CD4-positive, CD25-positive, alpha-beta regulatory T cell (primary cell): ENCODE data around the gene PACSIN1. TPM values are rescaled to one million over a fixed set of nuclear protein-coding genes. Genes with fewer than 3 reads are reported as not detected.
A peak's percentile ranks its signal among the peaks of the same experiment; 100 is the strongest.

Experiments used
- ATAC-seq, 2 donors: fragments of 150-1000 bp; cut with Tn5 transposase; one replicate each; pipeline ENCODE4 v1.10.0; 2021; ENCODE audit warnings: low read depth in 2 of 2, moderate number of reproducible peaks in 2 of 2, moderate library complexity in 1 of 2
- DNase-seq, 3 donors: peaks; one replicate each; pipeline versions ENCODE4 v3.0.0 to v3.0.0-alpha.2; 2012 to 2022; ENCODE audit warnings: mixed read lengths in 1 of 3
- H3K27ac ChIP-seq: one replicate; pipeline ENCODE4 v1.7.0; 2013; ENCODE audit warnings: mild to moderate bottlenecking, low read length; ENCODE audit not compliant: insufficient read depth, poor library complexity, severe bottlenecking
- H3K27me3 ChIP-seq: one replicate; pipeline ENCODE4 v1.7.0; 2013; ENCODE audit warnings: low read length; ENCODE audit not compliant: control insufficient read depth, insufficient read depth
- H3K36me3 ChIP-seq: one replicate; pipeline ENCODE4 v1.7.0; 2013; ENCODE audit warnings: mild to moderate bottlenecking, low read length, moderate library complexity; ENCODE audit not compliant: control insufficient read depth, insufficient read depth
- H3K4me1 ChIP-seq: 2 replicates; pipeline ENCODE4 v1.7.0; 2013; ENCODE audit warnings: mild to moderate bottlenecking, low read length; ENCODE audit not compliant: insufficient read depth, control insufficient read depth, poor library complexity, severe bottlenecking
- H3K4me3 ChIP-seq: one replicate; pipeline ENCODE4 v1.7.0; 2013; ENCODE audit warnings: low read depth, mild to moderate bottlenecking, low read length, moderate library complexity
- H3K9me3 ChIP-seq, 2 experiments: 1 replicate in 1 of 2; 2 replicates in 1 of 2; pipeline ENCODE4 v1.7.0; 2013; ENCODE audit warnings: low read length in 2 of 2, mild to moderate bottlenecking in 1 of 2, moderate library complexity in 1 of 2; ENCODE audit not compliant: control insufficient read depth in 2 of 2
- H3K27ac Mint-ChIP-seq, 3 donors: one replicate each; pipeline ENCODE4 v1.8.0; 2020 to 2022; ENCODE audit warnings: mild to moderate bottlenecking in 3 of 3, mixed read lengths in 3 of 3, moderate library complexity in 2 of 3
- H3K27me3 Mint-ChIP-seq: one replicate; pipeline ENCODE4 v1.8.0; 2022; ENCODE audit warnings: mild to moderate bottlenecking, mixed read lengths
- H3K36me3 Mint-ChIP-seq: one replicate; pipeline ENCODE4 v1.8.0; 2020; ENCODE audit warnings: mixed read lengths
- H3K4me1 Mint-ChIP-seq, 4 donors: one replicate each; pipeline ENCODE4 v1.8.0; 2020 to 2022; ENCODE audit warnings: mixed read lengths in 4 of 4, mild to moderate bottlenecking in 1 of 4
- H3K4me3 Mint-ChIP-seq, 4 donors: one replicate each; pipeline ENCODE4 v1.8.0; 2020 to 2022; ENCODE audit warnings: mild to moderate bottlenecking in 4 of 4, mixed read lengths in 4 of 4, moderate library complexity in 3 of 4
- H3K9me3 Mint-ChIP-seq, 7 donors: one replicate each; pipeline ENCODE4 v1.8.0; 2020 to 2022; ENCODE audit warnings: mixed read lengths in 7 of 7, mild to moderate bottlenecking in 3 of 7, moderate library complexity in 2 of 7
- polyA plus RNA-seq, 4 donors: library from polyadenylated mRNA; unstranded; fragments of 300-500 nt; fragmentation: Illumina TruSeq; gene quantifications; one replicate each; pipeline ENCODE4 v1.2.3, GENCODE V29; 2021
- total RNA-seq: library from RNA; stranded (reverse); gene quantifications from one replicate; pipeline ENCODE4 v1.2.3, GENCODE V29; 2022

Gene PACSIN1
- total and polyA plus RNA-seq, 5 donors from 2014 or later: 0.14 to 1.7 (median 0.38) TPM

DNA sequence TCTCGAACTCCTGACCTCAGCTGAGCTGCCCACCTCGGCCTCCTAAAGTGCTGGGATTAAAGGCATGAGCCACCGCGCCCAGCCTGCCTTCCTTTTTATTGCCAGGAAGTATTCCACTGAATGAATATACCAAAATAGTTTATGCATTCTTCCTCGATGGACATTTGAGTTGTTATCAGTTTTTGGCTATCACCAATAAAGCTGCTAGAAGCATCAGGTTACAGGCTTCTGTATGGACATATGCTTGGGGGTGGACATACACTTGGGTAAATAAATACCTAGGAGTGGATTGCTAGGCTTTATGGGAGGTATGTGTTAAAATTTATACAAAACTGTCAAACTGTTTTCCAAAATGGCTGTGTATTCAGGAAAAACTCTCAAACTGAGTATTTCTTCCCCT, 30.0 kb upstream of the PACSIN1 start:
- no peak overlapping the region for H3K4me3 Mint-ChIP-seq
- H3K27ac Mint-ChIP-seq: no peak overlapping the region
- ATAC-seq: no peak

DNA sequence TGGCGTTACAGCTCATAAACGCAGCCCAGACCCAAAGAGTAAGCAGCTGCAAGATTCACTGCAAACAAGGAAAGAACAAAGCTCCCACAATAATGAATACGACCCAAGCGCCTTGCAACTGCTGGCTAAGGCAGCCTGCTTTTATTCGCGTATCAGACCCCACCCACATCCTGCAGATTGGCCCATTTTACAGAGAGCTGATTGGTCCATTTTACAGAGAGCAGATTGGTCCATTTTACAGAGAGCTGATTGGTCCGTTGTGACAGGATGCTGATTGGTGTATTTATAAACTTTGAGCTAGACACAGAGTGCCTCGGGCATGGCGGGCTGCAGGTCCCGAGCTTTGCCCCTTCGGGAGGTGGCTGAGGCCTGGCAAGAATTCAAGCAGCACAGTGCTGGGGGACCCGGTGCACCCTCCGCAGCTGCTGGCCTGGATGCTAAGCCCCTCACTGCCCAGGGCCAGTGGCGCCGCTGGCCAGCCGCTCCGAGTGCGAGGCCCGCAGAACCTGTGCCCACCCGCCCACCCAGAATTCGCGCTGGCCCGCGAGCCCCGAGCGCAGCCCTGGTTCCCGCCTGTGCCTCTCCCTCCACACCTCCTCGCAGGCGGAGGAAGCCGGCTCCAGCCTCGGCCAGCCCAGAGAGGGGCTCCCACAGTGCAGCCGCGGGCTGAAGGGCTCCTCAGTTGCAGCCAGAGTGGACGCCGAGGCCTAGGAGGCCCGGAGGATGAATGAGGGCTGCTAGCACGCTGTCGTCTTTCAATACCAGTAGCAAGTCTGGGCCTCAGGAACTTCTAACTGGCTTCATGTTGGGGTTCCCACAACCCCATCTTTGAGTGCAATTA, 28.9 kb upstream of the PACSIN1 start:
- Histone ChIP-seq H3K9me3 (no peaks in the 10 kb centered on the region), H3K27me3 (no peaks in the 10 kb centered on the region), H3K36me3 (no peaks in the 10 kb centered on the region), H3K27ac (no peak overlapping the region), H3K4me1 (no peaks in the 10 kb centered on the region), H3K4me3 (no peak overlapping the region)
- Mint-ChIP-seq H3K9me3 (peaks cover 0 to 4% (median 0%) of the 10 kb centered on the region in 7 donors), H3K27me3 (no peaks in the 10 kb centered on the region), H3K4me3 (no peak overlapping the region), H3K27ac (no peak overlapping the region), H3K36me3 (no peaks in the 10 kb centered on the region), H3K4me1 (no peaks in the 10 kb centered on the region)
- ATAC-seq: no peak
- no peak for DNase-seq

More for the DNA sequence above, 30.0 kb upstream of the PACSIN1 start:
- DNase-seq: no peak
- Mint-ChIP-seq H3K27me3 (peaks cover 7% of the 10 kb centered on the region), H3K4me1 (no peaks in the 10 kb centered on the region), H3K9me3 (peaks cover 0 to 4% (median 0%) of the 10 kb centered on the region in 7 donors), H3K36me3 (no peaks in the 10 kb centered on the region)
- H3K4me3 ChIP-seq: no peak overlapping the region
- no peaks in the 10 kb centered on the region for H3K27me3 ChIP-seq
- H3K9me3 ChIP-seq: no peaks in the 10 kb centered on the region
- no peaks in the 10 kb centered on the region for H3K4me1 ChIP-seq
- H3K27ac ChIP-seq: no peak overlapping the region
- no peaks in the 10 kb centered on the region for H3K36me3 ChIP-seq

DNA sequence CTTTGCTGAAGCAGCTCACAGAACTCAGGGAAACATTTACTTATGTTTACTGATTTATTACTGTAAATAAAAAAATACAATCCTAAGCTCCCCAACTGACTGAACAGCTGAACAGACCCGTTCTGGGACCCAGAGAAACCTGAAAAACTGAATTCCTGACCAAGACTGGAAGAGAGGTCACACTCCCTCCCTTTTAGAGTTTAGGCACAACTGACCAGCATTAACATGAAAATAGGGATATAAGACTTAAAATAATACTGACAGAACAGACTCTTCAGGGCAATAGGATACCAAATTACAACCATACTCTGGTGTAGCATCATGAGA, 28.3 kb upstream of the PACSIN1 start:
- Mint-ChIP-seq H3K4me3 (no peak overlapping the region), H3K27me3 (no peaks in the 10 kb centered on the region), H3K9me3 (peaks cover 0 to 2% (median 0%) of the 10 kb centered on the region in 7 donors), H3K27ac (peak overlapping the region in 1 of 3 donors; percentile 71), H3K36me3 (no peaks in the 10 kb centered on the region), H3K4me1 (no peaks in the 10 kb centered on the region)
- Histone ChIP-seq H3K4me1 (no peaks in the 10 kb centered on the region), H3K36me3 (no peaks in the 10 kb centered on the region), H3K27ac (no peak overlapping the region), H3K4me3 (no peak overlapping the region), H3K27me3 (no peaks in the 10 kb centered on the region), H3K9me3 (no peaks in the 10 kb centered on the region)
- no peak for DNase-seq
- no peak for ATAC-seq

- H3K4me1 ChIP-seq: no peaks in the 10 kb centered on the region
- H3K27me3 Mint-ChIP-seq: no peaks in the 10 kb centered on the region
- DNase-seq (no peak), ATAC-seq (no peak)
- H3K4me1 Mint-ChIP-seq: no peaks in the 10 kb centered on the region
- no peaks in the 10 kb centered on the region for H3K36me3 Mint-ChIP-seq
- no peak overlapping the region for H3K4me3 ChIP-seq
- no peaks in the 10 kb centered on the region for H3K9me3 ChIP-seq
- no peaks in the 10 kb centered on the region for H3K36me3 ChIP-seq
- H3K4me3 Mint-ChIP-seq: no peak overlapping the region
- no peaks in the 10 kb centered on the region for H3K27me3 ChIP-seq
- no peak overlapping the region for H3K27ac ChIP-seq
- H3K9me3 Mint-ChIP-seq: peaks cover 0 to 2% (median 0%) of the 10 kb centered on the region in 7 donors
- H3K27ac Mint-ChIP-seq: no peak overlapping the region
These were observed 27.2 kb upstream of the PACSIN1 start for GRCh38 chr6:34438705-34439104.

DNA sequence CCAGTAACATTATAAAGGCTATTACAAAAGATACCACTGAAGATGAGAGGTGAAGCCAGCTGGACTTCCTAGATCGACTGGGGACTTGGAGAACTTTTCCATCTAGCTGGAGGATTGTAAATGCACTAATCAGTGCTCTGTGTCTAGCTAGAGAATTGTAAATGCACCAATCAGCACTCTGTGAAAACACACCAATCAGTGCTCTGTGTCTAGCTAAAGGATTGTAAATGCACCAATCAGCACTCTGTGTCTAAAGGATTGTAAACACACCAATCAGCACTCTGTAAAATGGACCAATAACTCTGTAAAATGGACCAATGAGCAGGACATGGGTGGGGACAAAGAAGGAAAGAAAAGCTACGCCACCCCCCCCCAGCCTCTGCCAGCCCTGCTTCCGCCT, 26.4 kb upstream of the PACSIN1 start:
- Mint-ChIP-seq H3K4me3 (peak overlapping the region in 1 of 4 donors; percentile 27), H3K27ac (no peak overlapping the region), H3K27me3 (no peaks in the 10 kb centered on the region), H3K9me3 (peaks cover 0 to 2% (median 0%) of the 10 kb centered on the region in 7 donors), H3K4me1 (no peaks in the 10 kb centered on the region), H3K36me3 (no peaks in the 10 kb centered on the region)
- no peaks in the 10 kb centered on the region for H3K27me3 ChIP-seq
- ATAC-seq (no peak), DNase-seq (no peak)
- no peak overlapping the region for H3K27ac ChIP-seq
- no peaks in the 10 kb centered on the region for H3K4me1 ChIP-seq
- H3K9me3 ChIP-seq: no peaks in the 10 kb centered on the region
- H3K4me3 ChIP-seq: no peak overlapping the region
- H3K36me3 ChIP-seq: no peaks in the 10 kb centered on the region

DNA sequence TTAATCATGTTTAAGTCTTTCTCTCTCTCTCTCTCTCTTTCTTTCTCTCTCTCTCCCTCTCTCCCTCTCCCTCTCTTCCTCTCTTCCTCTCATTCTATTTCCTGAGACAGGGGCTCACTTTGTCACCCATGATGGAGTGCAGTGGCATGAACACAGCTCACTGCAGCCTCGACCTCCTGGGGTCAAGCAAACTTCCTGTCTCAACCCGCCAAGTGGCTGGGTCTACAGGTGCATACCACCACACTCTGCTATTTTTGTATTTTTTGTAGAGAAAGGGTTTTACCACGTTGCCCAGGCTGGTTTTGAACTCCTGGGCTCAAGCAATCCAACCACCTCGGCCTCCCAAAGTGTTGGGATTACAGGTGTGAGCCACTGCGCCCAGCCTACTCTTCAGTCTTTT, 24.4 kb upstream of the PACSIN1 start:
- no peak for DNase-seq
- Mint-ChIP-seq H3K36me3 (no peaks in the 10 kb centered on the region), H3K27me3 (no peaks in the 10 kb centered on the region), H3K4me3 (no peak overlapping the region), H3K4me1 (no peaks in the 10 kb centered on the region), H3K27ac (no peak overlapping the region), H3K9me3 (peaks cover 0 to 2% (median 0%) of the 10 kb centered on the region in 7 donors)
- H3K4me1 ChIP-seq: no peaks in the 10 kb centered on the region
- no peaks in the 10 kb centered on the region for H3K27me3 ChIP-seq
- no peaks in the 10 kb centered on the region for H3K9me3 ChIP-seq
- ATAC-seq: no peak
- no peaks in the 10 kb centered on the region for H3K36me3 ChIP-seq
- H3K27ac ChIP-seq: no peak overlapping the region
- no peak overlapping the region for H3K4me3 ChIP-seq

DNA sequence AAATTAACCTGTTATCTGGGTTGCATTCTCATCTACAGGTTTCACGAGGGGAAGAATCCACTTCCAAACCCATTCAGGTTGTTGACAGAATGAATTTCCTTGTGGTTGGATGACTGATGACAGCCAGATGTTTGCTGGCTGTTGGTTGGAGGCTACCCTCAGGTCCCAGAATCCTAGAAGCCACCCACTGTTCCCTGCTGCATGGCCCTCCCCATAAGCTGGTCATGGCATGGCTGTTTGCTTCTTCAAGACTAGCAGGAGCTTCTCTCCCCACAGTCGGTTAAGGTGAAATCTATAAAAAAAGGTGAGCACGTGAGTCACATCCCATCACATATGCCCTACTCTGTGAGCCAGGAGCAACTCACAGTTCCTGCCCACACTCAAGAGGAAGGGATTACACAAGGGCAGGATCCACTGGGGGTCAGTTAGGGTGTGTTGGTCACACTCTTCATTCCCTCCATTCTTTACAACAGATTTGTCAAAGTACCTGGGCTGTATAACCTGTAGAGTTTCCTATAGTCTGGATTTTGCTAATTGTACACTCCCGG, 20.5 kb upstream of the PACSIN1 start:
- Mint-ChIP-seq H3K36me3 (no peaks in the 10 kb centered on the region), H3K27ac (no peak overlapping the region), H3K4me1 (no peaks in the 10 kb centered on the region), H3K27me3 (no peaks in the 10 kb centered on the region), H3K4me3 (no peak overlapping the region), H3K9me3 (no peaks in the 10 kb centered on the region)
- no peak overlapping the region for H3K27ac ChIP-seq
- DNase-seq (no peak), ATAC-seq (no peak)
- no peaks in the 10 kb centered on the region for H3K27me3 ChIP-seq
- no peak overlapping the region for H3K4me3 ChIP-seq
- H3K4me1 ChIP-seq: no peaks in the 10 kb centered on the region
- no peaks in the 10 kb centered on the region for H3K9me3 ChIP-seq
- H3K36me3 ChIP-seq: no peaks in the 10 kb centered on the region

DNA sequence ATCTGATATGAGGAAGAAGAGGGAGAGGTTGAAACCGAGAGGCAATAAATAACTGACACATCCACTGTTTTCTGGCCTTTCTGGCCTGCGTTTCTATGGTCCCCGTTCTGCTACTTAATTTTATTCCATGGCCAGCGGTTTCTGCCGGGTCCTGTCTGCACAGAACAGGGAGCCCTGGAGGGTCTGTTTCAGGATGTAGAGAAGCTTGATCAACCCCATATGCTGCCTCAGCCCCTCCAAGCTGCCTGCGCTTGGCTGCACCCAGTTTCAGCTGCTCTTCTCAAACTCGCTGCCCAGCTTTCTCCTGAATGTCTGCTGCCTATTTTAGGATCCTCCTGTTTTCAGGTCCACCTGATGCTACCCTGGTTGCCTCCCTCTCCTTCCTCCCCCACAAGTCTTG, 18.5 kb upstream of the PACSIN1 start:
- Histone ChIP-seq H3K27ac (no peak overlapping the region), H3K27me3 (no peaks in the 10 kb centered on the region), H3K4me3 (no peak overlapping the region), H3K4me1 (no peaks in the 10 kb centered on the region), H3K36me3 (no peaks in the 10 kb centered on the region), H3K9me3 (peaks cover 0 to 2% of the 10 kb centered on the region in 2 experiments)
- peaks cover 0 to 4% (median 2%) of the 10 kb centered on the region in 7 donors for H3K9me3 Mint-ChIP-seq
- DNase-seq (no peak), ATAC-seq (no peak)
- H3K4me3 Mint-ChIP-seq: no peak overlapping the region
- H3K36me3 Mint-ChIP-seq: no peaks in the 10 kb centered on the region
- H3K27ac Mint-ChIP-seq: no peak overlapping the region
- H3K4me1 Mint-ChIP-seq: no peaks in the 10 kb centered on the region
- no peaks in the 10 kb centered on the region for H3K27me3 Mint-ChIP-seq
